Kidney capillary endothelial cell (primary cell): ENCODE measurements around the gene SPSB1.

ENCODE experiments used
- DNase-seq: peaks from one replicate; pipeline ENCODE4 v3.0.0-alpha.2; 2018; ENCODE audit warnings: low spot score

SPSB1 gene

GRCh38 chr1:9391620-9392019 is 98.9 kb downstream of the SPSB1 start:
- DNase-seq: no peak

- no peak for DNase-seq
Observed at GRCh38 chr1:9394010-9394409, 101.3 kb downstream of the SPSB1 start.

- DNase-seq: no peak
Observed at GRCh38 chr1:9395018-9395417, 102.3 kb downstream of the SPSB1 start.

GRCh38 chr1:9397047-9397446 is 104.4 kb downstream of the SPSB1 start:
- DNase-seq: no peak

GRCh38 chr1:9397997-9398526 is 105.4 kb downstream of the SPSB1 start:
- peak; percentile 85 for DNase-seq

- peak; percentile 87 for DNase-seq
Observed at GRCh38 chr1:9399510-9400424, 107.1 kb downstream of the SPSB1 start.

- DNase-seq: peak; percentile 62
Observed at GRCh38 chr1:9400425-9401079, 107.9 kb downstream of the SPSB1 start.

- no peak for DNase-seq
Observed at GRCh38 chr1:9401080-9401453, 108.4 kb downstream of the SPSB1 start.

- DNase-seq: no peak
Observed at GRCh38 chr1:9402256-9402616, 109.5 kb downstream of the SPSB1 start.

- peak; percentile 57 for DNase-seq
Observed at GRCh38 chr1:9402717-9403225, 110.1 kb downstream of the SPSB1 start.

- DNase-seq: no peak
Observed at GRCh38 chr1:9404117-9404914, 111.6 kb downstream of the SPSB1 start.

- DNase-seq: no peak
Observed at GRCh38 chr1:9406111-9406510, 113.4 kb downstream of the SPSB1 start.

GRCh38 chr1:9410737-9411297 is 118.1 kb downstream of the SPSB1 start:
- no peak for DNase-seq

GRCh38 chr1:9413071-9413876 is 120.6 kb downstream of the SPSB1 start:
- DNase-seq: no peak

- no peak for DNase-seq
Observed at GRCh38 chr1:9413877-9414213, 121.2 kb downstream of the SPSB1 start.

GRCh38 chr1:9416506-9416905 is 123.8 kb downstream of the SPSB1 start:
- no peak for DNase-seq

- DNase-seq: no peak
Observed at GRCh38 chr1:9416918-9417500, 124.3 kb downstream of the SPSB1 start.

- DNase-seq: no peak
Observed at GRCh38 chr1:9417695-9418094, 125.0 kb downstream of the SPSB1 start.

- DNase-seq: no peak
Observed at GRCh38 chr1:9418851-9419250, 126.2 kb downstream of the SPSB1 start.
